ENCODE data around the gene DLEC1.
"Not testable (repeated sequence)": the region's sequence is repeated elsewhere in the genome, so short reads cannot be mapped to it uniquely, and the experiment has no call there.

Gene DLEC1

GRCh38 chr3:38154033-38154494 lies 115.1 kb downstream of the DLEC1 start:
- DNase-seq: no peak

- DNase-seq: no peak
Observed at GRCh38 chr3:38154625-38155255, 115.7 kb downstream of the DLEC1 start.

GRCh38 chr3:38155825-38156224 lies 116.8 kb downstream of the DLEC1 start:
- DNase-seq: no peak

- no peak for DNase-seq
Observed at GRCh38 chr3:38157117-38157516, 118.1 kb downstream of the DLEC1 start.

DNA sequence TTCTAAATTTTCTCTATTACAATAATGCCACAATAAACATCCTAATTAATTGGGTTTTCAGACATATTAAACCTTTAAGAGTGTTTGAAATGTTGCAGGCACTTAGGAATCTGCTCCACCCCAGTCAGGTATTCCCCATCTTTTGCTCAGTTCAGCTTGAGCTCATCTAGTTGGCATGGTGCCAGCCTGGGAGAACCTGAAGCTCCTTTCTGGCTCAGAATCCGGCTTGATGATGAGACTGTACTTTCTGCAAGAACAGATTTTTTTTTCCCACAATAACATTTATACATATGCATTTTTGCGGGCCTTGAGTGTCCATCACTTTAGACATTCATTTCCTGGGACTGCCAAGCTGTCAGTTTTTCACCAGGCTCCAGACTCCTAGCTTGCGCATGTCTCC lies 118.6 kb downstream of the DLEC1 start:
- DNase-seq: no peak

DNA sequence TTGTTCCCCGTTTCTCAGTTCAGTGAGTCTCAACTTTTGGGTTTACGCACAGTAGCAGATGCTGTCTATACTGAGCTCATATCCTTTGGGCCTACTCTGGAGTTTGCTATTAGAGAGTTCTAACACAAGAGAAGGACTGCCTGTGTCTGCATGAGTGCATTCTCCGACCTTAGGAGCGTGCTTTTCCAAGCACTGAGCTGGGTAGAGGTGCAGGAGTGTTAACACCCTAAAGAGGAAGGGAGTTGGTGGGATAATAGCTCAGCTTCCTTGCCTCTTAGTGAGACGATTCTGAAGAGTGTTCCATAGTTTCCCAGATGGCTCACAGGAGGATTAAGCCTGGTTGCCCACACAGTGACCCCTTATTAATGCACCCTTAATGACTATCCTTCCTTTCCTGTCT lies 119.5 kb downstream of the DLEC1 start:
- no peak for DNase-seq

- not testable (repeated sequence) for DNase-seq
Observed at GRCh38 chr3:38160704-38161103, 121.7 kb downstream of the DLEC1 start.

GRCh38 chr3:38163117-38163840 lies 124.3 kb downstream of the DLEC1 start:
- no peak for DNase-seq

DNA sequence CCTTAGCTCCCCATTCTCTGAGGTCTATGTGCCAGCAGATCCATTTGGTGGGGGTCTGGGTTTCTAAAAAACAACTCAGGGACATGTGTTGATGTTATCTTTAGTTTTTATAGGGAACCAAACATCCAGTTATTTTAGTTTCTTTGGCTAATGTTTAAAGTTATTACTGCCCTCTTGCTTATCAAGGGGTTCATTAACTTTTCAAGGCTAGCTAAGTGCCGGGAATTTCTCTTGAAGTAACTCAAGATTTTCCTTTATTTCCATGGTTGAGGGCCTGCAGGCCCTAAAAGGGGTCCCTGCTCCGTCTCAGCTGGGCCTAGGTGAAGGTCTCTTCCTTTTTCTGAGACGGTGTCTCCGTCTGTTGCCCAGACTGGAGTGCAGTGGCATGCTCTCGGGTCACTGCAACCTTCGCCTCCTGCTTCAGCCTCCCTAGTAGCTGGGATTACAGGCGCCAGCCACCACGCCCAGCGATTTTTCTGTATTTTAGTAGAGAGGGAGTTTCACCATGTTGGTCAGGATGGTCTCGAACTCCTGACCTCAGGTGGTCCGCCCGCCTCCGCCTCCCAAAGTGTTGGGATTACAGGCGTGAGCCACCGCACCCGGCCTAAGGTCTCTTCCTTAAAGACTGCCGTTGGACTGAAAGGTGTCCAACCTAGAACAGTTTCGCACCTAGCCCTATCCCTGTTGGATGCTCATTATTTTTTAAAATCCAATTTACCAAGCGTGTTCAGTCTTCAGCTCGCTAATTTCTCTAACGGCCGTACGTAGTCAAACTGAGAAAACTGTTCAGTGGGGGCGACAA lies 125.0 kb downstream of the DLEC1 start:
- no peak for DNase-seq

GRCh38 chr3:38164643-38164951 lies 125.6 kb downstream of the DLEC1 start:
- no peak for DNase-seq

DNA sequence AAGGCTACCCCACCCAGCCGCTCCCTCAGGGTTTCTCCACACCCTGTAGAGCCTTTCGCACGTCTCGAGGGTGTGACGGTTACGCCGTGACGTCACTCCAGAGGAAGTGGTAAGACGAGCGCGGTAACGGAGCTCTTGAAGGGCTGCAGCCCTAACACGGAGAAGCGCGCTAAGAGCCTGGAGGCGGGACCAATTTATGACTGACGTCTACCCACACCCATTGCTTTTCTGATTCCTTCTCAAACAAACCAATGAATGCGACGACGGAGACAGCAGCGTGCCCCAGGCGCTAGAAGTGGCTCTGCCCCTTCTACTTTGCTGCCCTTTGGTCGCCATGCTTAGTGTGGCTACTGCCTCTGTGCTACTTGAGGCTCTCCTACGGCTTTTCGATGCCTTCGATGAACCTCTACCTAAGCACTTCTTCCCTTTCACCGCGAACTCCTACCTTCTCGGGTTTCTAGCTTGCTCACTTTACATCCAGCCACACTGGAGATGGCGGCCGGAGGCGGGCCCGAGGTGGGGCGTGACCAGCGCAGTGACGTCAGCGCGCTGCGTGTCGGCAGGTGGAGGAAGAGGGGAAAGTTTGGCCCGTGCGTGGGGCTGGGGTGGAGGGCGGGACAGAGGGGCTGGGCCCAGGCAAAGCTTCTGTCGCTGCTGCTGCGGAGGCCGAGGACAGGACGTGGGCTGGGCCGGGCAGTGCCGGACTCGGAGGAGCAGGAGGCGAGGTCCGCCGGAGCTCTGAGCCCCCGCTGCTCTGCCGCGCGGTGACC lies 126.1 kb downstream of the DLEC1 start, which contains the start of gene OXSR1:
Gene OXSR1 (plus strand): TSS at position 586 of the 770 bp plus-strand sequence. CDS start 340 bp downstream, outside the sequence.
- DNase-seq: peak; percentile 90 to 100 (median 98)

DNA sequence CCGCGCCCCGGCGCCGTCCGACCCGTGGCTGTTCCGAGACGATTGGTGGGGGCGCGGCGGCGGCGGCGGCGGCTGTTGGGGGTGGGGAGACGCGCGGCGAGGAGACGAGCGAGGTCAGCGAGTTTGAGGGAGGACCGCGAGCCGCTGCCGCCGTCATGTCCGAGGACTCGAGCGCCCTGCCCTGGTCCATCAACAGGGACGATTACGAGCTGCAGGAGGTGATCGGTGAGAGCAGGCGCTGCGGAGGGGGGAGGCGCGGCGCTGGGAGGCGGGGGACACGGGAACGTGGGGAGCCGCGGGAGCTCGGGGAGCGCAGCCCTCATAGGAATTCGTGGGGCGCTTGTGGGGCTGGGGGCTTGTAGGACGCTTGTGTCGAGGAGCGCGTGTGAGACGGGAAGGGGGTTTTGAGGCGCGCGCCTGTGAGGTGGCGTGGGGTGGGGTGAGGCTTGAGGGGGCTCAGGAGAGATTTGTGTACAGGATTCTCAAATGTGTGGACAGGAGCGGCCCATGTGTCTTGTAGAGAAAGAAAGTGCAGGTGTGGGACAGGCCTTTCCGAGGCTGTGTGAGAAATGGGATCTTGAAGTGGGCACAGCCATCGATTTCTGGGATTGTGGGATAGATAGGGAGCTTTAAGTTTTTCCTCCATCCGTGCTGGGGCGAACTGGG lies 126.8 kb downstream of the DLEC1 start:
- DNase-seq: peak in 25 of 56 donors; percentile 3 to 87 (median 54)

DNA sequence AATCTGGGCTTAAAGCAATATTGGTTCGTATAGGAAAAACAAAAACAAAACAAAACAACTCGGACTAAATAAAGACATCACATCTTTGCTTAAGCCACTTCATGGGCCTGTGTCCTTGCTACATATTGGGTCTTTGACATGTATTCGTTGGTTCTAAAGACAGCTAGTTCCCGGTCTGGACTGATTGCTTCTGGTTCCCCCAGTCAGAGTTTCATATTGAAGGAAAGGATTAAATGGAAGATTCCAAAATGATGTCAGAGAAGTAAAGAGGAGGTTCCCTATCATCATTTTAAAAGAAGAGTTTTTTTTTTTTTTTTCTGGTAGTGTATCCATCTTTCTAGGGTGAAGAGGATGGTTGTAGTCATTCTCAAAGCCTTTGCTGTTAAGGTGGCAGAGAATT lies 128.6 kb downstream of the DLEC1 start:
- DNase-seq: no peak

DNA sequence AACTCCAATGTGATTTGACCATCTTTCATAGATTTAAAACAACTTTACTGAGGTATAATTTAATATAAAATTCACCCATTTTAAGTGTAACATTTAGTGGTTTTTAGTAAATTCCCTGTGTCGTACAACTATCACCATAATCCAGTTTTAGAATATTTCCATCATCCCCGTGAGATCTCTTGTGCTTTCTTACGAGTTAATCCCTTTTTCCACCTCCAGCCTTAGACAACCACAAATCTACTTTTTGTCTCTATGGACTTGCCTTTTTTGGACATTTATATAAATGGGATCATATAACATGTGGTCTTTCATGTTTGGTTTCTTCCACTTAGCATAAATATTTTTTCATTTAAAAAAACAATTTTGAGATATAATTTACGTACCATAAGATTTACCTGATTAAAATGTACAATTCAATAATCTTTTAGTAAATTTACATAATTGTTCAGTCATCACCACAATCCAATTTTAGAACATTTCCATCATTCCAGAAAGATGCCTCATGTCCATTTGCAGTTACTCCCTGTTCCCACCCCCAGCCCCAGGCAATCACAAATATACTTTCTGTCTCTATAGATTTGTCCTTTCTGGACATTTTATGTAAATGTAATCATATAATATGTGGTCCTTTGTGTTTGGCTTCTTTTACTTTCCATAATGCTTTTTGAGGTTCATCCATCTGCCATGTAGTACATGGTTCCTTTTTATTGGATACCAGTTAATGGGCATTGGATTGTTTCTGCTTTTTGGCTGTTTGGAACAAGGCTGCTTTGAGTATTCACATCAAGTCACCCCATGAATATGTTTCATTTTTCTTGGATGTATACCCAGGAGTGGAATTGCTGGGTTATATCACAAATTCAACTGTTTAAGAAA lies 129.4 kb downstream of the DLEC1 start:
- no peak for DNase-seq

- no peak for DNase-seq
Observed at GRCh38 chr3:38169027-38169317, 130.0 kb downstream of the DLEC1 start.

- DNase-seq: no peak
Observed at GRCh38 chr3:38170722-38171121, 131.7 kb downstream of the DLEC1 start.

- no peak for DNase-seq
Observed at GRCh38 chr3:38171622-38172021, 132.6 kb downstream of the DLEC1 start.
